Peyer's patch (tissue), 4 donors: Measurements from ENCODE around the gene MAEA. TPM values are rescaled to one million over a fixed set of nuclear protein-coding genes. Genes with fewer than 3 reads are reported as not detected.

Experiments
- DNase-seq, 3 donors: peaks; one replicate each; pipeline ENCODE4 v3.0.0-alpha.2; 2017 to 2019
- H3K27ac ChIP-seq, 4 donors: fragments of 200-600 bp; sonication (generic); one replicate each; pipeline ENCODE4 v1.5.1; 2016 to 2019
- H3K27me3 ChIP-seq, 2 donors: fragments of 200-600 bp; sonication (generic); one replicate each; pipeline ENCODE4 v1.5.1; 2019
- H3K36me3 ChIP-seq, 3 donors: fragments of 200-600 bp; sonication (generic); one replicate each; pipeline ENCODE4 v1.5.1; 2016 to 2019
- H3K4me1 ChIP-seq, 4 donors: fragments of 200-600 bp; sonication (generic); one replicate each; pipeline ENCODE4 v1.5.1; 2016 to 2019
- H3K4me3 ChIP-seq, 4 donors: fragments of 200-600 bp; sonication (generic); 1 replicate in 3 of 4; 2 replicates in 1 of 4; pipeline ENCODE4 v1.5.1; 2016 to 2019; ENCODE audit warnings: mild to moderate bottlenecking in 1 of 4
- H3K9me3 ChIP-seq, 4 donors: fragments of 200-600 bp; sonication (generic); one replicate each; pipeline ENCODE4 v1.5.1; 2016 to 2019; ENCODE audit warnings: mild to moderate bottlenecking in 1 of 4
- POLR2A ChIP-seq, 2 donors: fragments of 450-650 bp; IDR thresholded peaks; one replicate each; pipeline ENCODE4 v1.5.1; 2017; ENCODE audit warnings: antibody characterized with exemption in 2 of 2, mild to moderate bottlenecking in 2 of 2, moderate library complexity in 2 of 2
- total RNA-seq, 4 donors: library from RNA; depleted of rRNA; stranded (reverse); fragments of >200 nt; gene quantifications; one replicate each; pipeline ENCODE4 v1.1.0, GENCODE V29; 2016
- TF ChIP-seq, protein P1 (sequence below), 6 experiments: fragments of 450-650 bp in 4 of 6; fragments of 200-600 bp in 2 of 6; sonication (generic) in 1 of 6; IDR thresholded peaks; one replicate each; pipeline ENCODE4 v1.5.1; 2017 to 2019; ENCODE audit warnings: antibody characterized with exemption in 6 of 6, mild to moderate bottlenecking in 3 of 6, moderate library complexity in 1 of 6

The MAEA gene
- total RNA-seq, 4 donors from 2014 or later = 112 to 200 (median 143) TPM

DNA sequence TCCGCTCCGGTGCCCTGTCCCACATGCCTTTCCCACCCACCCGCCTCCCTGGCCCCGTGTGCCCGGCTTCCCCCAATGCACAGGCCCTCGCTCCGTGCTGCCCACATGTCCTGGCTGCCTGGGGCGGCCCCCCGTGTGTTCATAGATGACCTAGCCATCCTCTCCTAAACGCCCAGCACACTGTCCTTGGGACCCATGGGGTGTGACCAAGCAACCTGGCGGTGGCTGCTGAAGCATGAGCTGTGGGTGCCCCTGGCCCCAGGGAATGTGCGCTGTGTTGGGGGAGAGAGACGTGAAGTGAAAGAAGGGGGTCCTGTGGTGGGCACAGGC, 28.3 kb downstream of the MAEA start:
- Histone ChIP-seq H3K27ac (no peak overlapping the region), H3K36me3 (peaks cover 0 to 87% (median 0%) of the 10 kb centered on the region in 3 donors), H3K9me3 (no peaks in the 10 kb centered on the region), H3K4me3 (no peak overlapping the region), H3K4me1 (no peaks in the 10 kb centered on the region), H3K27me3 (no peaks in the 10 kb centered on the region)
- DNase-seq = no peak
- TF ChIP-seq POLR2A (IDR thresholded peaks at IDR 0.05) = no peak
- TF ChIP-seq, protein P1, sequence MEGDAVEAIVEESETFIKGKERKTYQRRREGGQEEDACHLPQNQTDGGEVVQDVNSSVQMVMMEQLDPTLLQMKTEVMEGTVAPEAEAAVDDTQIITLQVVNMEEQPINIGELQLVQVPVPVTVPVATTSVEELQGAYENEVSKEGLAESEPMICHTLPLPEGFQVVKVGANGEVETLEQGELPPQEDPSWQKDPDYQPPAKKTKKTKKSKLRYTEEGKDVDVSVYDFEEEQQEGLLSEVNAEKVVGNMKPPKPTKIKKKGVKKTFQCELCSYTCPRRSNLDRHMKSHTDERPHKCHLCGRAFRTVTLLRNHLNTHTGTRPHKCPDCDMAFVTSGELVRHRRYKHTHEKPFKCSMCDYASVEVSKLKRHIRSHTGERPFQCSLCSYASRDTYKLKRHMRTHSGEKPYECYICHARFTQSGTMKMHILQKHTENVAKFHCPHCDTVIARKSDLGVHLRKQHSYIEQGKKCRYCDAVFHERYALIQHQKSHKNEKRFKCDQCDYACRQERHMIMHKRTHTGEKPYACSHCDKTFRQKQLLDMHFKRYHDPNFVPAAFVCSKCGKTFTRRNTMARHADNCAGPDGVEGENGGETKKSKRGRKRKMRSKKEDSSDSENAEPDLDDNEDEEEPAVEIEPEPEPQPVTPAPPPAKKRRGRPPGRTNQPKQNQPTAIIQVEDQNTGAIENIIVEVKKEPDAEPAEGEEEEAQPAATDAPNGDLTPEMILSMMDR (IDR thresholded peaks at IDR 0.05) = no peak

DNA sequence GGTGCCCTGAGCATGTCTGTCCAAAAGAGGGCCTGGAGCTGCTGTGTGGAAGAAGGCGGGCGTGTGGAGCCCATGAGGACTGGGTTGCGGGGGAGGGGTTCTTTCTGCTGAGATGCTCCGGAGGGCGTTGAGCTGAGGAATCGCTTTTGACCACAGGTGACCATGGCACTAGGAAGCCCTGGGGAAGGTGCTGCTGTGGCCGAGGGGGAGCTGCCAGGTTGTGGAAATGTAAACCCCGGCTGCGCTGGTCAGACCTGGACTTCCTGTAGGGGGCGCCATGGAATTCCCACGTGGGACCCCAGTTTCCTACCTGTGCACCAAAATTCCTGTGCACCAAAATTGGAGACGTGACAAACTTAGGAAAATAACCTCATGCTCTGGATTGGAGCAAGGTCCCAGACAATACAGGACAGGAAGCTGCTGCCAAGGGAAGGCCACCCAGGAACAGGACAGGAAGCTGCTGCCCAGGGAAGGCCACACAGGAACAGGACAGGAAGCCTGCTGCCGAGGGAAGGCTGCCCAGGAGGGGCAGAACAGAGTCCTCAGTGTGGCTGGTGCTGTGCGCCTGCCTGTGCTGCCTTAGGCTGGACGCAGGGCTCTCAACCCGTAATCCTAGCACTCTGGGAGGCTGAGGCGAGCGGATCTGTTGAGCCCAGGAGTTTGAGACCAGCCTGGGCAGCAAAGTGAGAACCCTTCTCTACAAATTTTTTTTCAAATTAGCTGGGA, 29.0 kb downstream of the MAEA start:
- Histone ChIP-seq H3K9me3 (no peaks in the 10 kb centered on the region), H3K27ac (no peak overlapping the region), H3K36me3 (peaks cover 0 to 87% (median 0%) of the 10 kb centered on the region in 3 donors), H3K4me1 (no peaks in the 10 kb centered on the region), H3K4me3 (no peak overlapping the region), H3K27me3 (no peaks in the 10 kb centered on the region)
- TF ChIP-seq POLR2A (IDR thresholded peaks at IDR 0.05) = no peak
- TF ChIP-seq, protein P1 (IDR thresholded peaks at IDR 0.05) = peak in 4 of 6 experiments; percentile 20 to 28 (median 22)
- DNase-seq = no peak

DNA sequence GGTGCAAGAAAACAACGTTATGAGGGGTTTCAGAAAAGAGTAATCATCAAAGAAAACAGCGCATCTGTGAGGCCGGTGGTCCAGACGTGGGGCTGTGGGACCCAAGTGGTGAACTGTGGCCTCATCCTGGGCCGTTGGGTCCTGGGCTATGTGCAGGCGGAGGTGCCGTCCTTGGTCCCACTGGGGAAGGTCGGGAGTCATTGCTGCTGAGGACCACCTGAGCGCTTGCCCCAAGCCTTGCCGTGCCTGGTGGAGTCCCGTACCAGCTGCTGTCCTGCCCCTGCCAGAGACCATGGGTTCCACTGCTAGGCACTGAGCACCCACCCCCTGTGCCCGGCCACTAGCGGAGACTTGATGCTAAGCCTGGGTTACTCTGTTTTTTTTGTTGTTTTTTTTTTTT, 31.8 kb downstream of the MAEA start:
- DNase-seq = no peak
- H3K9me3 ChIP-seq = no peaks in the 10 kb centered on the region
- H3K27me3 ChIP-seq = no peaks in the 10 kb centered on the region
- no peaks in the 10 kb centered on the region for H3K4me1 ChIP-seq
- H3K27ac ChIP-seq = no peak overlapping the region
- H3K4me3 ChIP-seq = no peak overlapping the region
- peaks cover 0 to 81% (median 0%) of the 10 kb centered on the region in 3 donors for H3K36me3 ChIP-seq
- TF ChIP-seq POLR2A (IDR thresholded peaks at IDR 0.05) = no peak
- TF ChIP-seq, protein P1 (IDR thresholded peaks at IDR 0.05) = no peak

DNA sequence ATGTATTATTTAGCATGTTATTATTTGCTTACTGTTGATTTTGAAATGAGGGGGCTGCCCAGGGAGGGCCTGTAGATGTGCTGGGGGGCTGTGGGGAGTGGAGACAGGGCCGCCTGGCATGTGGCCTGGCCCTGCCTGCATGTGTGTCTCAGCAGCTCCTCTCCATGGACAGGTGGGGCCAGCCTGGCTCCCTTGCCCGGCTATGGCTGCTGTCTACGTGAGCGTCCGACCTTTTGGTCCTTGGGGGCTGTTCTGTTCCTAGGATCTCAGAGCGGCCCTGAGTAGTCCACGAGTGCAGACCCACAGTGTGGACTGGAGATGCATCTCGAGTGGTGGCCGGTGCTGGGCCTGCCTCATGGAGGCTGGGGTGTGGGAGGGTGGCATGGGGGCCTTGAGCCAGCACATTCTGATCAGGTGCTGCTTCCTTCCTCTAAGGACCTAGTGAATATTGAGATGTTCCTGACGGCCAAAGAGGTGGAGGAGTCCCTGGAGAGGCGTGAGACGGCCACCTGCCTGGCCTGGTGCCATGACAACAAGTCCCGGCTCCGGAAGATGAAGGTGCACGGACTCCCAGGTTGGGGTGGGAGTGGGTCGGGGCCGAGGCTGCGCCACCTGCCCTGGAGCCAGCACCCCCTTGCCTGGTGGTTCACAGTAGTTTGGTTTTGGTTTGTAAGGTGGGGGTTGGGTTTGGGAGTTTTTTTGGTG, 32.4 kb downstream of the MAEA start:
- Histone ChIP-seq H3K9me3 (no peaks in the 10 kb centered on the region), H3K4me1 (no peaks in the 10 kb centered on the region), H3K4me3 (no peak overlapping the region), H3K27me3 (no peaks in the 10 kb centered on the region), H3K27ac (no peak overlapping the region), H3K36me3 (peaks cover 0 to 83% (median 0%) of the 10 kb centered on the region in 3 donors)
- DNase-seq = no peak
- no peak for TF ChIP-seq POLR2A (IDR thresholded peaks at IDR 0.05)
- TF ChIP-seq, protein P1 (IDR thresholded peaks at IDR 0.05) = no peak

DNA sequence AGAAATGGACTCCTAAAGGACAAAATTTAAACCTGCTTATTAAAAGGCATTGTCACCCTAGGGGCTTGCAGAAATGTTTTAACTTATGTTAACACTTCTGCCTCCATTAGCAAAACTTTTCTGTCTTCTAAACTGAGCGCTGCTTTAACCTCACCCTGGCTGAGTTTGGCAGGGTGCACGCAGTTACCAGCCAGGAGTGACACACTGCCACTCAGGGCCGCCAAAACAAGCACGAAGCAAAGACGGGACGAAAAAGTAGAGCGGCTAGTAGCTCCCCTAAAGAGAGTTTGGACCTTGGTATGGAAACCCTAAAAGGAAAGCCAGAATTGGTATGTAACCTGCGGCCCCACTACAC, 33.6 kb downstream of the MAEA start:
- no peak overlapping the region for H3K4me3 ChIP-seq
- peaks cover 0 to 83% (median 0%) of the 10 kb centered on the region in 3 donors for H3K36me3 ChIP-seq
- DNase-seq = no peak
- H3K27ac ChIP-seq = no peak overlapping the region
- H3K9me3 ChIP-seq = no peaks in the 10 kb centered on the region
- TF ChIP-seq, protein P1 (IDR thresholded peaks at IDR 0.05) = no peak
- no peak for TF ChIP-seq POLR2A (IDR thresholded peaks at IDR 0.05)
- H3K4me1 ChIP-seq = no peaks in the 10 kb centered on the region
- no peaks in the 10 kb centered on the region for H3K27me3 ChIP-seq
